ENCODE results near the gene STAG1. TPM values are rescaled to one million over a fixed set of nuclear protein-coding genes. Genes with fewer than 3 reads are reported as not detected.

STAG1 gene
- total and polyA plus RNA-seq, 7 experiments from 2014 or later = 18.5 to 50.7 (median 42.0) TPM

GRCh38 chr3:136703429-136703828 lies 48.7 kb downstream of the STAG1 start:
- H3K4me1 ChIP-seq (ENCODE audit: control insufficient read depth in 2 of 2, insufficient read depth in 2 of 2, low read length in 2 of 2) = peaks cover 0 to 5% of the 10 kb centered on the region in 2 donors
- H3K4me3 ChIP-seq (ENCODE audit: low read length) = no peak overlapping the region
- Mint-ChIP-seq H3K27me3 (no peaks in the 10 kb centered on the region), H3K4me3 (peak overlapping the region in 1 of 10 donors; percentile 6), H3K9me3 (peaks cover 0 to 31% (median 8%) of the 10 kb centered on the region in 11 donors), H3K4me1 (peaks cover 6 to 62% (median 52%) of the 10 kb centered on the region in 7 donors), H3K36me3 (peaks cover 5 to 58% (median 49%) of the 10 kb centered on the region in 5 donors), H3K27ac (no peak overlapping the region)
- H3K27ac ChIP-seq (ENCODE audit: low read depth, low read length) = no peak overlapping the region
- no peaks in the 10 kb centered on the region for H3K36me3 ChIP-seq (ENCODE audit: control insufficient read depth in 2 of 3, insufficient read depth in 3 of 3, low read length in 3 of 3)
- H3K27me3 ChIP-seq (ENCODE audit: control insufficient read depth in 2 of 2, insufficient read depth in 2 of 2, low read length in 2 of 2) = no peaks in the 10 kb centered on the region
- intact Hi-C loops (cut with micrococcal nuclease) = no loop called here
- no peaks in the 10 kb centered on the region for H3K9me3 ChIP-seq (ENCODE audit: control insufficient read depth in 2 of 3, low read length in 3 of 3)
- ATAC-seq = no peak
- CTCF ChIA-PET = interaction anchor here (0.9 kb wide), 1 partner anchor 9 kb away, joined by 5 read pairs; no protein-coding TSS in a partner anchor
- no peak for DNase-seq
- POLR2A ChIA-PET = no interaction called here

GRCh38 chr3:136699271-136699828 lies 52.8 kb downstream of the STAG1 start:
- Mint-ChIP-seq H3K27me3 (no peaks in the 10 kb centered on the region), H3K4me3 (no peak overlapping the region), H3K4me1 (peaks cover 10 to 47% (median 39%) of the 10 kb centered on the region in 7 donors), H3K27ac (no peak overlapping the region), H3K9me3 (peaks cover 3 to 64% (median 24%) of the 10 kb centered on the region in 11 donors), H3K36me3 (peaks cover 15 to 67% (median 55%) of the 10 kb centered on the region in 5 donors)
- POLR2A ChIA-PET = no interaction called here
- Histone ChIP-seq H3K27ac (ENCODE audit: low read depth, low read length) (no peak overlapping the region), H3K36me3 (ENCODE audit: control insufficient read depth in 2 of 3, insufficient read depth in 3 of 3, low read length in 3 of 3) (peaks cover 0 to 10% (median 0%) of the 10 kb centered on the region in 3 experiments), H3K4me1 (ENCODE audit: control insufficient read depth in 2 of 2, insufficient read depth in 2 of 2, low read length in 2 of 2) (peaks cover 0 to 21% of the 10 kb centered on the region in 2 donors), H3K27me3 (ENCODE audit: control insufficient read depth in 2 of 2, insufficient read depth in 2 of 2, low read length in 2 of 2) (no peaks in the 10 kb centered on the region), H3K9me3 (ENCODE audit: control insufficient read depth in 2 of 3, low read length in 3 of 3) (peaks cover 0 to 26% (median 0%) of the 10 kb centered on the region in 3 experiments), H3K4me3 (ENCODE audit: low read length) (no peak overlapping the region)
- DNase-seq = no peak
- intact Hi-C loops (cut with micrococcal nuclease) = no loop called here
- no peak for ATAC-seq
- CTCF ChIA-PET = no interaction called here

- no peak for DNase-seq
- no peaks in the 10 kb centered on the region for H3K27me3 ChIP-seq (ENCODE audit: control insufficient read depth in 2 of 2, insufficient read depth in 2 of 2, low read length in 2 of 2)
- peaks cover 15 to 49% (median 36%) of the 10 kb centered on the region in 7 donors for H3K4me1 Mint-ChIP-seq
- CTCF ChIA-PET = no interaction called here
- H3K36me3 Mint-ChIP-seq = peaks cover 15 to 76% (median 60%) of the 10 kb centered on the region in 5 donors
- ATAC-seq = no peak
- peaks cover 0 to 36% (median 7%) of the 10 kb centered on the region in 3 experiments for H3K9me3 ChIP-seq (ENCODE audit: control insufficient read depth in 2 of 3, low read length in 3 of 3)
- H3K9me3 Mint-ChIP-seq = peaks cover 3 to 74% (median 32%) of the 10 kb centered on the region in 11 donors
- H3K36me3 ChIP-seq (ENCODE audit: control insufficient read depth in 2 of 3, insufficient read depth in 3 of 3, low read length in 3 of 3) = peaks cover 0 to 10% (median 0%) of the 10 kb centered on the region in 3 experiments
- POLR2A ChIA-PET = no interaction called here
- peak overlapping the region in 2 of 10 donors; percentile 3 to 18 for H3K4me3 Mint-ChIP-seq
- no peaks in the 10 kb centered on the region for H3K27me3 Mint-ChIP-seq
- no peak overlapping the region for H3K4me3 ChIP-seq (ENCODE audit: low read length)
- intact Hi-C loops (cut with micrococcal nuclease) = no loop called here
- H3K27ac Mint-ChIP-seq = peak overlapping the region in 1 of 9 donors; percentile 30
- no peak overlapping the region for H3K27ac ChIP-seq (ENCODE audit: low read depth, low read length)
- H3K4me1 ChIP-seq (ENCODE audit: control insufficient read depth in 2 of 2, insufficient read depth in 2 of 2, low read length in 2 of 2) = peaks cover 0 to 30% of the 10 kb centered on the region in 2 donors
These were observed 53.8 kb downstream of the STAG1 start for GRCh38 chr3:136698361-136698760.

GRCh38 chr3:136696797-136697196 lies 55.4 kb downstream of the STAG1 start:
- Histone ChIP-seq H3K9me3 (ENCODE audit: control insufficient read depth in 2 of 3, low read length in 3 of 3) (peaks cover 0 to 37% (median 7%) of the 10 kb centered on the region in 3 experiments), H3K4me3 (ENCODE audit: low read length) (no peak overlapping the region), H3K27me3 (ENCODE audit: control insufficient read depth in 2 of 2, insufficient read depth in 2 of 2, low read length in 2 of 2) (no peaks in the 10 kb centered on the region), H3K4me1 (ENCODE audit: control insufficient read depth in 2 of 2, insufficient read depth in 2 of 2, low read length in 2 of 2) (peaks cover 0 to 30% of the 10 kb centered on the region in 2 donors), H3K27ac (ENCODE audit: low read depth, low read length) (no peak overlapping the region), H3K36me3 (ENCODE audit: control insufficient read depth in 2 of 3, insufficient read depth in 3 of 3, low read length in 3 of 3) (peaks cover 0 to 10% (median 0%) of the 10 kb centered on the region in 3 experiments)
- DNase-seq (no peak), ATAC-seq (no peak)
- intact Hi-C loops (cut with micrococcal nuclease) = no loop called here
- Mint-ChIP-seq H3K27ac (no peak overlapping the region), H3K4me1 (peaks cover 15 to 53% (median 31%) of the 10 kb centered on the region in 7 donors), H3K4me3 (no peak overlapping the region), H3K9me3 (peaks cover 3 to 86% (median 42%) of the 10 kb centered on the region in 11 donors), H3K27me3 (no peaks in the 10 kb centered on the region), H3K36me3 (peaks cover 15 to 80% (median 68%) of the 10 kb centered on the region in 5 donors)
- CTCF ChIA-PET = no interaction called here
- POLR2A ChIA-PET = no interaction called here

GRCh38 chr3:136694321-136694720 lies 57.9 kb downstream of the STAG1 start:
- Mint-ChIP-seq H3K4me1 (peaks cover 18 to 58% (median 38%) of the 10 kb centered on the region in 7 donors), H3K36me3 (peaks cover 15 to 76% (median 71%) of the 10 kb centered on the region in 5 donors), H3K9me3 (peaks cover 3 to 82% (median 41%) of the 10 kb centered on the region in 11 donors), H3K4me3 (peak overlapping the region in 6 of 10 donors; percentile 0 to 66 (median 20)), H3K27me3 (no peaks in the 10 kb centered on the region), H3K27ac (no peak overlapping the region)
- no peak for DNase-seq
- ChIA-PET CTCF (interaction anchor here (0.9 kb wide), 1 partner anchor 9 kb away, joined by 5 read pairs; no protein-coding TSS in a partner anchor), POLR2A (no interaction called here)
- H3K4me3 ChIP-seq (ENCODE audit: low read length) = no peak overlapping the region
- peaks cover 0 to 37% (median 7%) of the 10 kb centered on the region in 3 experiments for H3K9me3 ChIP-seq (ENCODE audit: control insufficient read depth in 2 of 3, low read length in 3 of 3)
- intact Hi-C loops (cut with micrococcal nuclease) = no loop called here
- no peak overlapping the region for H3K27ac ChIP-seq (ENCODE audit: low read depth, low read length)
- peaks cover 0 to 10% (median 0%) of the 10 kb centered on the region in 3 experiments for H3K36me3 ChIP-seq (ENCODE audit: control insufficient read depth in 2 of 3, insufficient read depth in 3 of 3, low read length in 3 of 3)
- no peaks in the 10 kb centered on the region for H3K27me3 ChIP-seq (ENCODE audit: control insufficient read depth in 2 of 2, insufficient read depth in 2 of 2, low read length in 2 of 2)
- ATAC-seq = peak; percentile 71
- peaks cover 0 to 43% of the 10 kb centered on the region in 2 donors for H3K4me1 ChIP-seq (ENCODE audit: control insufficient read depth in 2 of 2, insufficient read depth in 2 of 2, low read length in 2 of 2)

GRCh38 chr3:136690599-136690998 lies 61.6 kb downstream of the STAG1 start:
- Histone ChIP-seq H3K4me3 (ENCODE audit: low read length) (no peak overlapping the region), H3K4me1 (ENCODE audit: control insufficient read depth in 2 of 2, insufficient read depth in 2 of 2, low read length in 2 of 2) (peaks cover 0 to 37% of the 10 kb centered on the region in 2 donors), H3K27me3 (ENCODE audit: control insufficient read depth in 2 of 2, insufficient read depth in 2 of 2, low read length in 2 of 2) (no peaks in the 10 kb centered on the region), H3K36me3 (ENCODE audit: control insufficient read depth in 2 of 3, insufficient read depth in 3 of 3, low read length in 3 of 3) (peaks cover 0 to 5% (median 0%) of the 10 kb centered on the region in 3 experiments), H3K9me3 (ENCODE audit: control insufficient read depth in 2 of 3, low read length in 3 of 3) (peaks cover 0 to 21% (median 7%) of the 10 kb centered on the region in 3 experiments), H3K27ac (ENCODE audit: low read depth, low read length) (no peak overlapping the region)
- Mint-ChIP-seq H3K27ac (peak overlapping the region in 2 of 9 donors; percentile 11 to 49), H3K27me3 (no peaks in the 10 kb centered on the region), H3K36me3 (peaks cover 5 to 70% (median 60%) of the 10 kb centered on the region in 5 donors), H3K4me1 (peaks cover 16 to 64% (median 46%) of the 10 kb centered on the region in 7 donors), H3K9me3 (peaks cover 0 to 54% (median 26%) of the 10 kb centered on the region in 11 donors), H3K4me3 (peak overlapping the region in 1 of 10 donors; percentile 39)
- ChIA-PET CTCF (no interaction called here), POLR2A (no interaction called here)
- DNase-seq = no peak
- intact Hi-C loops (cut with micrococcal nuclease) = no loop called here
- ATAC-seq = peak; percentile 38
